ENCODE data around the gene KMT2E.

- TF ChIP-seq, protein P1, sequence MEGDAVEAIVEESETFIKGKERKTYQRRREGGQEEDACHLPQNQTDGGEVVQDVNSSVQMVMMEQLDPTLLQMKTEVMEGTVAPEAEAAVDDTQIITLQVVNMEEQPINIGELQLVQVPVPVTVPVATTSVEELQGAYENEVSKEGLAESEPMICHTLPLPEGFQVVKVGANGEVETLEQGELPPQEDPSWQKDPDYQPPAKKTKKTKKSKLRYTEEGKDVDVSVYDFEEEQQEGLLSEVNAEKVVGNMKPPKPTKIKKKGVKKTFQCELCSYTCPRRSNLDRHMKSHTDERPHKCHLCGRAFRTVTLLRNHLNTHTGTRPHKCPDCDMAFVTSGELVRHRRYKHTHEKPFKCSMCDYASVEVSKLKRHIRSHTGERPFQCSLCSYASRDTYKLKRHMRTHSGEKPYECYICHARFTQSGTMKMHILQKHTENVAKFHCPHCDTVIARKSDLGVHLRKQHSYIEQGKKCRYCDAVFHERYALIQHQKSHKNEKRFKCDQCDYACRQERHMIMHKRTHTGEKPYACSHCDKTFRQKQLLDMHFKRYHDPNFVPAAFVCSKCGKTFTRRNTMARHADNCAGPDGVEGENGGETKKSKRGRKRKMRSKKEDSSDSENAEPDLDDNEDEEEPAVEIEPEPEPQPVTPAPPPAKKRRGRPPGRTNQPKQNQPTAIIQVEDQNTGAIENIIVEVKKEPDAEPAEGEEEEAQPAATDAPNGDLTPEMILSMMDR (conservative IDR thresholded peaks at IDR 0.05; ENCODE audit: low read length) = no peak
- TF ChIP-seq EZH2phosphoT487 (IDR thresholded peaks at IDR 0.05; ENCODE audit: borderline replicate concordance, low read depth, low read length) = no peak
These were observed 81.0 kb downstream of the KMT2E start for GRCh38 chr7:105094966-105095365.
